Calu3 (cell line): Measurements from ENCODE around the gene DTNB. TPM values are rescaled to one million over a fixed set of nuclear protein-coding genes. Genes with fewer than 3 reads are reported as not detected.
A peak's percentile ranks its signal among the peaks of the same experiment; 100 is the strongest.

Experiments
- BruUV-seq: library from RNA; stranded (reverse); fragments of 400-500 nt; replicated peaks from 2 replicates; lab custom pipeline; 2021; lab: Mats Ljungman, UMichigan
- CTCF ChIA-PET: fragments of 300-600 bp; sonication (Branson Sonifier 250); formaldehyde crosslinking; loops from one replicate; lab custom pipeline; 2022; ENCODE audit warnings: antibody characterized with exemption; lab: Charles Lee
- DNase-seq: peaks from one replicate; pipeline ENCODE4 v3.0.0; 2022
- H3K27ac Mint-ChIP-seq: one replicate; pipeline ENCODE4 v1.8.0; 2022; ENCODE audit warnings: mixed read lengths; ENCODE audit not compliant: unreplicated experiment
- H3K27me3 Mint-ChIP-seq: one replicate; pipeline ENCODE4 v1.8.0; 2022; ENCODE audit warnings: mixed read lengths; ENCODE audit not compliant: unreplicated experiment
- H3K36me3 Mint-ChIP-seq: one replicate; pipeline ENCODE4 v1.8.0; 2022; ENCODE audit warnings: mild to moderate bottlenecking, moderate library complexity, mixed read lengths; ENCODE audit not compliant: insufficient read depth, unreplicated experiment
- H3K4me1 Mint-ChIP-seq: one replicate; pipeline ENCODE4 v1.8.0; 2022; ENCODE audit warnings: mild to moderate bottlenecking, low read depth, mixed read lengths; ENCODE audit not compliant: unreplicated experiment
- H3K4me3 Mint-ChIP-seq: one replicate; pipeline ENCODE4 v1.8.0; 2022; ENCODE audit warnings: mild to moderate bottlenecking, low read depth, moderate library complexity, mixed read lengths; ENCODE audit not compliant: unreplicated experiment
- H3K9me3 Mint-ChIP-seq: one replicate; pipeline ENCODE4 v1.8.0; 2022; ENCODE audit warnings: low read depth, mixed read lengths; ENCODE audit not compliant: unreplicated experiment
- intact Hi-C: fragments of 100-400 bp; cut with micrococcal nuclease; formaldehyde crosslinking; loops from one replicate; pipeline ENCODE4 v1.10.0; 2022; ENCODE audit not compliant: unreplicated experiment
- total RNA-seq: library from RNA; stranded (reverse); gene quantifications from 2 replicates; pipeline ENCODE4 v1.2.3, GENCODE V29; 2022
- TF ChIP-seq, protein P1 (sequence below): fragments of 200-600 bp; IDR thresholded peaks from one replicate; pipeline ENCODE4 v1.8.0; 2022; ENCODE audit warnings: antibody characterized with exemption; ENCODE audit not compliant: unreplicated experiment

Gene DTNB
- total RNA-seq, 1 experiment from 2014 or later: 27.3 TPM

DNA sequence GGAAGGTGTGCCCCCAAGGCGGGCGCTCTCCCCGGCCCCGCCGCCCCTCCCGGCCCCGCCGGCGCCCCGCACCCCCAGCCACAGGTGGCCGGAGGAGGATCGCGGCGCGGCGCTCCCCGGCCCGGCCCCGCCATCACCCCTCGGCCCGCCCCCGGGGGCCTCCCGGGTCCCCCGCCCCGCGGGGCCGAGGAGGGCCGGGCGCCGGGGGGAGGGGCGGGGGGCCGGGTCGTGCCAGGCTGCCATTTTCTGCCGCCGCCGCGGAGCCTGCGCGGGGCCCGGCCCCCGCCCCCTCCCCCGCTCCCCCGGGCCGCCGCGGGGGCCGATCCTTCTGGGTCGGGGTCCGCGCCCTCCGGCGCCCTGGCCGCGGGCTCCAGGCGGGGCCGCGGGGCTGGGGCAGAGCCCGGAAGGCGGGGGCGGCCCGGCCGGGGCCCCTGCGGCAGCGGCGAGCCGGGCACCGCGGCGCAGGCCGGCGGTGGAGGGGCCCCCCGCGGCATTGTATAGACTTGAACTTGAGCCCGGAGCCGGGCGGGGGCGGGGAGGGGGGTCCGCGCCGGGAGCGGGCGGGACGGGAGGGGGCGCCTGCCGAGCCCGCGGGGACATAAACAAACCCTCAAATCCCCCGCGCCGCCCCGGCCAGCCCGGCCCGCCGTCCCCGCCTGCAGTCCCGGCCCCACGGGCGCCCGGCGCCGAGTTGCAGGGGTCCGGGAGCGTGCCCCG, 332.2 kb downstream of the DTNB start:
- CTCF ChIA-PET: no interaction called here
- DNase-seq: no peak
- no TSS peak for BruUV-seq

DNA sequence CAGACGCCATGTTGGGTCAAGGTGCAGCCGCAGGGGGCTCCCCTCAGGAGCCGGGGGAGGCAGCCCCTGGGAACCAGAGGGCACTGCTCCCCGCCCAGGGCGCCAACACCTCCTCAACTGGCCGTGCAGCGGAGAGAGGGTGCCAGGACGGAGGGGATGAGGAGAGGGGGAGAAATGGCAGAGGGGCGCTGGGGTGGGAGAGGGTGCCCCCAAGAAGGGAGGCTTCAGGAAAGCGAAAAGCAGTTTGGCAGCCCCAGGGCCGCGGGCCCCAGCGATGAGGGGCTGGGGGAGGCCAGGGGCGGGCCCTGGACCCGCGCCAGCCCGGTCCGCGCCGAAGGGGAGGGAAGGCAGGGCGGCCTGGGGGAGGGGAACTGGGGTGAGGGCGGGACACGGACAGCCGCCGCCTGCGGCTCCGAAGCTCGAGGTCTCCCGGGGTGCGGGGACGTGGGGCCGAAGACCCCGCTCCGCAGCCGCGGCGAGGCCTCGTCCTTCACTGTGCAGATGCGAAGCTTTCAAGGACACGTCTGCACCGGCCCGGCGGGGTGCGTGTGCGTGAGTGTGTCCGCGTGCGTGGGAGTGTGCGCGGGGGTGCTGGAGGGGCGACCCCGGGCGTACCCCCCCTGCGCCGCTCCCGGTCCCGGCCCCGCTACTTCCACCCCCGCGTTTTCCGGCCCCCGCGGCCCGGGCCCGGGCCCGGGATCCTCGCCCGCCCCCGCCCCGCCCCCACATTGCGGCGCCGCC, 333.0 kb downstream of the DTNB start:
- no peaks in the 10 kb centered on the region for H3K27me3 Mint-ChIP-seq
- TF ChIP-seq, protein P1, sequence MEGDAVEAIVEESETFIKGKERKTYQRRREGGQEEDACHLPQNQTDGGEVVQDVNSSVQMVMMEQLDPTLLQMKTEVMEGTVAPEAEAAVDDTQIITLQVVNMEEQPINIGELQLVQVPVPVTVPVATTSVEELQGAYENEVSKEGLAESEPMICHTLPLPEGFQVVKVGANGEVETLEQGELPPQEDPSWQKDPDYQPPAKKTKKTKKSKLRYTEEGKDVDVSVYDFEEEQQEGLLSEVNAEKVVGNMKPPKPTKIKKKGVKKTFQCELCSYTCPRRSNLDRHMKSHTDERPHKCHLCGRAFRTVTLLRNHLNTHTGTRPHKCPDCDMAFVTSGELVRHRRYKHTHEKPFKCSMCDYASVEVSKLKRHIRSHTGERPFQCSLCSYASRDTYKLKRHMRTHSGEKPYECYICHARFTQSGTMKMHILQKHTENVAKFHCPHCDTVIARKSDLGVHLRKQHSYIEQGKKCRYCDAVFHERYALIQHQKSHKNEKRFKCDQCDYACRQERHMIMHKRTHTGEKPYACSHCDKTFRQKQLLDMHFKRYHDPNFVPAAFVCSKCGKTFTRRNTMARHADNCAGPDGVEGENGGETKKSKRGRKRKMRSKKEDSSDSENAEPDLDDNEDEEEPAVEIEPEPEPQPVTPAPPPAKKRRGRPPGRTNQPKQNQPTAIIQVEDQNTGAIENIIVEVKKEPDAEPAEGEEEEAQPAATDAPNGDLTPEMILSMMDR: no peak
- no peaks in the 10 kb centered on the region for H3K9me3 Mint-ChIP-seq
- peak overlapping the region; percentile 50 for H3K4me3 Mint-ChIP-seq
- no peak for DNase-seq
- intact Hi-C loops: no loop called here
- no TSS peak for BruUV-seq
- no peak overlapping the region for H3K27ac Mint-ChIP-seq
- H3K36me3 Mint-ChIP-seq: peaks cover 20% of the 10 kb centered on the region
- H3K4me1 Mint-ChIP-seq: no peaks in the 10 kb centered on the region
- CTCF ChIA-PET: no interaction called here

More for the DNA sequence above, 332.2 kb downstream of the DTNB start:
- TF ChIP-seq, protein P1: no peak
- no peaks in the 10 kb centered on the region for H3K9me3 Mint-ChIP-seq
- H3K36me3 Mint-ChIP-seq: peaks cover 20% of the 10 kb centered on the region
- no peak overlapping the region for H3K27ac Mint-ChIP-seq
- no peaks in the 10 kb centered on the region for H3K27me3 Mint-ChIP-seq
- no peaks in the 10 kb centered on the region for H3K4me1 Mint-ChIP-seq
- H3K4me3 Mint-ChIP-seq: peak overlapping the region; percentile 86
- intact Hi-C loops: no loop called here

DNA sequence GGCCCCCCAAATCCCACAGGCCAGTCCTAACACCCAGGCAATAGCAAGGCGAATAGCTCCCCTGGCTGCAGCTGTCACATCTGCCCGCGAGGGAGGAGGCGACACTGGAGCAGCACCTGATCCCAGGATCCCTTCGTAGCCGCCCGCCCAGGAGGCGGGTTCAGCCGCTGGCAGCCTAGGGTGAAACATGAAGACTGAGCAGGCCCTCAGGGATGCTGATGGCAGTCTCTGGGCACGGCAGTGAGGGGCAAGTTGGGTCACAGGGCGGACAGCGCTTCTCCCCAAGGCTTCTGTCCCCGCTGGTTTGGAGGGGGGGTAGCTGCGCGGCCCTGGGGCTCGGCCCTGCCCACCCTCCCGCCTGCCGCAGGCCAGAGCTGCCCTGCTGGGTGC, 333.6 kb downstream of the DTNB start:
- intact Hi-C loops: no loop called here
- H3K9me3 Mint-ChIP-seq: no peaks in the 10 kb centered on the region
- peaks cover 20% of the 10 kb centered on the region for H3K36me3 Mint-ChIP-seq
- H3K4me1 Mint-ChIP-seq: no peaks in the 10 kb centered on the region
- no peak overlapping the region for H3K27ac Mint-ChIP-seq
- CTCF ChIA-PET: no interaction called here
- DNase-seq: no peak
- H3K27me3 Mint-ChIP-seq: no peaks in the 10 kb centered on the region
- no TSS peak for BruUV-seq
- TF ChIP-seq, protein P1: no peak
- H3K4me3 Mint-ChIP-seq: peak overlapping the region; percentile 50

DNA sequence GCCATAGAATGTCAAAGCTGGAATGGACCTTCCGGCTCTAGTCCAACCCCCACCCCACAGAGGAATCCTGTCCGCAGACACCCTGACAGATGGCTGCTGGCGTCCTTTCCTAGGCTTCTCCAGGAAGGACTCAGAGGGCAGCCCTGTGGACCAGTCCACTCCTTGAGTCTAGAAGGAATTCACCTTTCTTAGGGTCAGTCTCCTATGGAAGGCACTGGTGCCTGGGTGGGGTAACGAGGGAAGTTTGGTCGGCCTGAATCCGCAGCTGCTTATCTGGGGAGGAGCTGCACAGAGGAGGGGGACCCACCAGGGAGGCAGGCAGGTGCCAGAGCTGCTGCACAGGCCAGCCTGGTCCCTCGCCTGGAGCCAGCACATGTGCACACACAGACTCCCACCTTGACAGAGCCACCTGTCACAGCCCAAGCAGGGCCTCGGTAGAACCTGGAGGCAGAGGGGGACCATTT, 334.1 kb downstream of the DTNB start:
- no peak for DNase-seq
- no peak overlapping the region for H3K27ac Mint-ChIP-seq
- BruUV-seq: no TSS peak
- H3K4me3 Mint-ChIP-seq: peak overlapping the region; percentile 50
- TF ChIP-seq, protein P1: no peak
- intact Hi-C loops: no loop called here
- no peaks in the 10 kb centered on the region for H3K4me1 Mint-ChIP-seq
- H3K27me3 Mint-ChIP-seq: no peaks in the 10 kb centered on the region
- peaks cover 20% of the 10 kb centered on the region for H3K36me3 Mint-ChIP-seq
- H3K9me3 Mint-ChIP-seq: no peaks in the 10 kb centered on the region
- CTCF ChIA-PET: no interaction called here
